Measurements from ENCODE around the gene CMKLR1. TPM values are rescaled to one million over a fixed set of nuclear protein-coding genes. Genes with fewer than 3 reads are reported as not detected.

The CMKLR1 gene
- total RNA-seq, 1 donor from 2014 or later: 0.44 TPM

DNA sequence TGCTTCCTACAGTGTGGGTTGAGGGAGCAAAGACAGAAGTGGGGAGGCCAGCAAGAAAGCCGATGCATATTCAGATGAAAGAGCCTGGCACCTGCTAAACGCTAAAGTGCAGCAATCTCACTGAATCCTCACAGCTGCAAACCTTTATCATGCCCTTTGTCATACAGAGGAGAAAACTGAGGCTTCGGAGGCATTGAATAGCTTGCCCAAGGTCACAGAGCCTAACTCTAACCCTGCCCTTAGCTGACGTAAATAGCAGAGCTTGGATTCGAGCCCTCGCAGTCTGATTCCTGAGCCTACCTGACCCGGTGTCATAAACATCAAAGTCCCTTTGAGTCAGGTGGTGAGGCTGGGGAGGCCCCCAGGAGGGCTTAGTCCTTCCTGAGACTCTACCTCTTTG, 54.9 kb downstream of the CMKLR1 start:
- H3K27me3 Mint-ChIP-seq (ENCODE audit: low read depth): peaks cover 22% of the 10 kb centered on the region
- no peaks in the 10 kb centered on the region for H3K36me3 Mint-ChIP-seq (ENCODE audit: low read depth)
- H3K27ac Mint-ChIP-seq (ENCODE audit: unreplicated experiment): no peak overlapping the region
- no peak for DNase-seq (ENCODE audit: low read depth, low spot score)
- no peaks in the 10 kb centered on the region for H3K9me3 Mint-ChIP-seq
- TF ChIP-seq CTCF (conservative IDR thresholded peaks at IDR 0.05): no peak
- no peak overlapping the region for H3K4me3 Mint-ChIP-seq
- no peaks in the 10 kb centered on the region for H3K4me1 Mint-ChIP-seq

- no peak for DNase-seq (ENCODE audit: low read depth, low spot score)
- no peak overlapping the region for H3K27ac Mint-ChIP-seq (ENCODE audit: unreplicated experiment)
- H3K4me1 Mint-ChIP-seq: no peaks in the 10 kb centered on the region
- H3K9me3 Mint-ChIP-seq: no peaks in the 10 kb centered on the region
- no peaks in the 10 kb centered on the region for H3K36me3 Mint-ChIP-seq (ENCODE audit: low read depth)
- peaks cover 24% of the 10 kb centered on the region for H3K27me3 Mint-ChIP-seq (ENCODE audit: low read depth)
- TF ChIP-seq CTCF (conservative IDR thresholded peaks at IDR 0.05): no peak
- no peak overlapping the region for H3K4me3 Mint-ChIP-seq
These were observed 56.4 kb downstream of the CMKLR1 start for GRCh38 chr12:108282676-108283075.

GRCh38 chr12:108282160-108282559, 57.0 kb downstream of the CMKLR1 start:
- Mint-ChIP-seq H3K9me3 (no peaks in the 10 kb centered on the region), H3K4me1 (no peaks in the 10 kb centered on the region), H3K27me3 (ENCODE audit: low read depth) (peaks cover 24% of the 10 kb centered on the region), H3K36me3 (ENCODE audit: low read depth) (no peaks in the 10 kb centered on the region), H3K4me3 (no peak overlapping the region), H3K27ac (ENCODE audit: unreplicated experiment) (no peak overlapping the region)
- no peak for TF ChIP-seq CTCF (conservative IDR thresholded peaks at IDR 0.05)
- no peak for DNase-seq (ENCODE audit: low read depth, low spot score)

- H3K4me3 Mint-ChIP-seq: no peak overlapping the region
- no peaks in the 10 kb centered on the region for H3K36me3 Mint-ChIP-seq (ENCODE audit: low read depth)
- no peak for TF ChIP-seq CTCF (conservative IDR thresholded peaks at IDR 0.05)
- H3K27me3 Mint-ChIP-seq (ENCODE audit: low read depth): peaks cover 18% of the 10 kb centered on the region
- no peak for DNase-seq (ENCODE audit: low read depth, low spot score)
- H3K4me1 Mint-ChIP-seq: no peaks in the 10 kb centered on the region
- no peak overlapping the region for H3K27ac Mint-ChIP-seq (ENCODE audit: unreplicated experiment)
- no peaks in the 10 kb centered on the region for H3K9me3 Mint-ChIP-seq
These were observed 61.5 kb downstream of the CMKLR1 start for GRCh38 chr12:108277613-108278012.

DNA sequence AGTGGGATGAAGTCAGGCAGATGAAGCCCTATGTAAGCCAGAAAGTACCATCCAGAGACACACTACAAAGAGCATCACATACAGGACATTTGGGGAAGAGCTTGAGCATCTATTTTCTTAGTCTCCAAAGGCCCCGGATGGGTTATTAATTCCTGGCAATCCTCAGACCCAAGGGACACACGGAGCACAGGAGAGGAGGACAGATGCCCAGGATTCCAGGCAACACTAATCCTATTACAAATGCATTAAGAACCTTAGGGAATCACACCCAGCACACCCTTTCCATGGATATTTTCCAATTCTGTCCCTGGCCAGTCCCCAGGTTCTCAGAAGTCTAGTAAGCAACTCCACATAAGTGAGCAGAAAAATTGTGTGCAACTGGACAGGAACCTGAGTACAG, 65.9 kb downstream of the CMKLR1 start:
- Mint-ChIP-seq H3K36me3 (ENCODE audit: low read depth) (no peaks in the 10 kb centered on the region), H3K27ac (ENCODE audit: unreplicated experiment) (no peak overlapping the region), H3K9me3 (no peaks in the 10 kb centered on the region), H3K4me1 (peaks cover 16% of the 10 kb centered on the region), H3K27me3 (ENCODE audit: low read depth) (peaks cover 6% of the 10 kb centered on the region), H3K4me3 (no peak overlapping the region)
- TF ChIP-seq CTCF (conservative IDR thresholded peaks at IDR 0.05): no peak
- no peak for DNase-seq (ENCODE audit: low read depth, low spot score)
